ENCODE measurements around the gene SCAMP3. TPM values are rescaled to one million over a fixed set of nuclear protein-coding genes. Genes with fewer than 3 reads are reported as not detected.
A peak's percentile ranks its signal among the peaks of the same experiment; 100 is the strongest.

Gene SCAMP3
- total and polyA plus RNA-seq, 2 experiments from 2014 or later = 50.5 to 52.5 TPM

GRCh38 chr1:155250633-155251449 is 11.3 kb downstream of the SCAMP3 start:
- no peaks in the 10 kb centered on the region for H3K36me3 ChIP-seq (ENCODE audit: insufficient read depth)
- H3K36me3 Mint-ChIP-seq (ENCODE audit: low read depth) = peaks cover 23% of the 10 kb centered on the region; the same call in 2 of the 3 replicates
- peak overlapping the region; percentile 70 for H3K4me3 ChIP-seq
- peaks cover 18% of the 10 kb centered on the region for H3K27me3 Mint-ChIP-seq (ENCODE audit: insufficient read depth, low read depth, poor library complexity)
- H3K79me2 ChIP-seq (replicated peaks; ENCODE audit: insufficient read depth) = no peaks in the 10 kb centered on the region; the same call in 1 of the 2 replicates
- peak overlapping the region; percentile 65 for H3K4me3 Mint-ChIP-seq
- H3K4me2 ChIP-seq = peak overlapping the region; percentile 91
- no peaks in the 10 kb centered on the region for H3K9me3 Mint-ChIP-seq
- peaks cover 26% of the 10 kb centered on the region for H3K4me1 Mint-ChIP-seq
- peaks cover 14% of the 10 kb centered on the region; the same call in 1 of the 2 replicates for H3K4me1 ChIP-seq (ENCODE audit: insufficient read depth)
- peak; percentile 97 for DNase-seq (ENCODE audit: low spot score)
- no peak overlapping the region for H3K27ac Mint-ChIP-seq
- peak; percentile 87 for ATAC-seq
- H4K20me1 ChIP-seq (replicated peaks; ENCODE audit: insufficient read depth) = no peaks in the 10 kb centered on the region
- TF ChIP-seq ETS1 (IDR thresholded peaks at IDR 0.05) (no peak), POLR2AphosphoS5 (IDR thresholded peaks at IDR 0.05; ENCODE audit: low read depth) (no peak), ZNF331 (CRISPR knock-in tag; IDR thresholded peaks at IDR 0.05; ENCODE audit: low read depth) (no peak), REST (IDR thresholded peaks at IDR 0.05; ENCODE audit: unreplicated experiment) (no peak), JUNB (IDR thresholded peaks at IDR 0.05; ENCODE audit: unreplicated experiment) (no peak), STAT1 (IDR thresholded peaks at IDR 0.05; ENCODE audit: unreplicated experiment) (no peak), ZNF114 (CRISPR knock-in tag; IDR thresholded peaks at IDR 0.05) (no peak), CTCF (conservative IDR thresholded peaks at IDR 0.05; ENCODE audit: low read depth in 2 of 2) (peak; percentile 98 to 100), NANOG (IDR thresholded peaks at IDR 0.05; ENCODE audit: borderline replicate concordance) (no peak), EZH2 (IDR thresholded peaks at IDR 0.05; ENCODE audit: low read depth, unreplicated experiment) (no peak), EZH2phosphoT487 (IDR thresholded peaks at IDR 0.05; ENCODE audit: unreplicated experiment) (no peak), CREB1 (CRISPR knock-in tag; IDR thresholded peaks at IDR 0.05; ENCODE audit: low read depth) (0 out of 2 replicates have a peak, but pooled peaks have one; percentile 4)
- 0 out of 2 replicates have a peak overlapping the region, but pooled peaks have one; percentile 89 for H2AFZ ChIP-seq
- H3K9me2 ChIP-seq (ENCODE audit: insufficient read depth) = no peaks in the 10 kb centered on the region
- H3K27me3 ChIP-seq (ENCODE audit: insufficient read depth) = peaks cover 11% of the 10 kb centered on the region
- H3K27ac ChIP-seq (ENCODE audit: low read depth) = no peak overlapping the region
- H3F3A ChIP-seq (replicated peaks; ENCODE audit: low read depth) = peaks cover 12% of the 10 kb centered on the region; the same call in 1 of the 2 replicates
